MCF 10A (cell line): ENCODE results near the gene TMEM131. TPM values are rescaled to one million over a fixed set of nuclear protein-coding genes. Genes with fewer than 3 reads are reported as not detected.

Source experiments
- BruUV-seq: library from RNA; stranded (reverse); fragments of 400-500 nt; replicated peaks from 2 replicates; lab custom pipeline; 2021; lab: Mats Ljungman, UMichigan
- CTCF ChIA-PET: fragments of 300-600 bp; sonication (Branson Sonifier 250); formaldehyde crosslinking; extraction: SDS; loops from one replicate; lab custom pipeline; 2021; ENCODE audit warnings: antibody characterized with exemption, inconsistent platforms; lab: Yijun Ruan, JAX
- POLR2A ChIA-PET: fragments of 300-600, 350-650 bp; sonication (Branson Sonifier 250); formaldehyde crosslinking; extraction: SDS; loops from one replicate; lab custom pipeline; 2020; ENCODE audit warnings: antibody characterized with exemption, inconsistent platforms; lab: Yijun Ruan, JAX
- DNase-seq: peaks from one replicate; pipeline ENCODE4 v3.0.0-alpha.2; 2018; ENCODE audit not compliant: unreplicated experiment
- H3K27ac Mint-ChIP-seq: one replicate; pipeline ENCODE4 v1.8.0; 2022; ENCODE audit warnings: mild to moderate bottlenecking, low read depth, mixed read lengths; ENCODE audit not compliant: unreplicated experiment
- H3K27me3 Mint-ChIP-seq: one replicate; pipeline ENCODE4 v1.8.0; 2022; ENCODE audit warnings: mixed read lengths; ENCODE audit not compliant: insufficient read depth, unreplicated experiment
- H3K36me3 Mint-ChIP-seq: one replicate; pipeline ENCODE4 v1.8.0; 2022; ENCODE audit warnings: mild to moderate bottlenecking, moderate library complexity, mixed read lengths; ENCODE audit not compliant: insufficient read depth, unreplicated experiment
- H3K4me1 Mint-ChIP-seq: one replicate; pipeline ENCODE4 v1.8.0; 2022; ENCODE audit warnings: mixed read lengths; ENCODE audit not compliant: insufficient read depth, unreplicated experiment
- H3K4me3 Mint-ChIP-seq: one replicate; pipeline ENCODE4 v1.8.0; 2022; ENCODE audit warnings: mild to moderate bottlenecking, moderate library complexity, mixed read lengths; ENCODE audit not compliant: unreplicated experiment
- H3K9me3 Mint-ChIP-seq: one replicate; pipeline ENCODE4 v1.8.0; 2022; ENCODE audit warnings: mixed read lengths; ENCODE audit not compliant: unreplicated experiment
- CTCF ChIP-seq: fragments of 200-600 bp; IDR thresholded peaks from one replicate; pipeline ENCODE4 v1.8.0; 2022; ENCODE audit warnings: antibody characterized with exemption, mild to moderate bottlenecking; ENCODE audit not compliant: unreplicated experiment
- intact Hi-C: fragments of 100-400 bp; cut with micrococcal nuclease; formaldehyde crosslinking; loops from 2 replicates; pipeline ENCODE4 v1.14.1; 2022
- total RNA-seq: library from RNA; stranded (reverse); gene quantifications from 2 replicates; pipeline ENCODE4 v1.2.3, GENCODE V29; 2022

Gene TMEM131
- total RNA-seq, 1 experiment from 2014 or later = 42.2 TPM

- Mint-ChIP-seq H3K4me3 (no peak overlapping the region), H3K27ac (no peak overlapping the region), H3K36me3 (no peaks in the 10 kb centered on the region), H3K27me3 (no peaks in the 10 kb centered on the region), H3K9me3 (no peaks in the 10 kb centered on the region), H3K4me1 (peaks cover 35% of the 10 kb centered on the region)
- no TSS peak for BruUV-seq
- intact Hi-C loops = no loop called here
- TF ChIP-seq CTCF = no peak
- ChIA-PET CTCF (no interaction called here), POLR2A (interaction anchor here (0.8 kb wide), 1 partner anchor 16 kb away, joined by 5 read pairs; no protein-coding TSS in a partner anchor)
- no peak for DNase-seq
Measured at GRCh38 chr2:97931858-97932225, 63.9 kb downstream of the TMEM131 start.

GRCh38 chr2:97931118-97931857, 64.5 kb downstream of the TMEM131 start:
- ChIA-PET CTCF (no interaction called here), POLR2A (interaction anchor here (0.8 kb wide), 1 partner anchor 17 kb away, joined by 5 read pairs; no protein-coding TSS in a partner anchor)
- DNase-seq = no peak
- Mint-ChIP-seq H3K27me3 (no peaks in the 10 kb centered on the region), H3K4me1 (peaks cover 32% of the 10 kb centered on the region), H3K4me3 (no peak overlapping the region), H3K27ac (no peak overlapping the region), H3K9me3 (no peaks in the 10 kb centered on the region), H3K36me3 (no peaks in the 10 kb centered on the region)
- no peak for TF ChIP-seq CTCF
- no TSS peak for BruUV-seq
- intact Hi-C loops = no loop called here

GRCh38 chr2:97928591-97928990, 67.2 kb downstream of the TMEM131 start:
- H3K4me1 Mint-ChIP-seq = peaks cover 16% of the 10 kb centered on the region
- ChIA-PET CTCF (no interaction called here), POLR2A (no interaction called here)
- peaks cover 21% of the 10 kb centered on the region for H3K36me3 Mint-ChIP-seq
- no peak overlapping the region for H3K27ac Mint-ChIP-seq
- no peak for TF ChIP-seq CTCF
- no peak for DNase-seq
- H3K27me3 Mint-ChIP-seq = no peaks in the 10 kb centered on the region
- no peaks in the 10 kb centered on the region for H3K9me3 Mint-ChIP-seq
- intact Hi-C loops = loop anchor here (5.0 kb wide), 1 partner anchor 64 kb away; no protein-coding TSS in a partner anchor
- H3K4me3 Mint-ChIP-seq = no peak overlapping the region
- no TSS peak for BruUV-seq

GRCh38 chr2:97926946-97927345, 68.8 kb downstream of the TMEM131 start:
- Mint-ChIP-seq H3K27ac (no peak overlapping the region), H3K27me3 (no peaks in the 10 kb centered on the region), H3K9me3 (no peaks in the 10 kb centered on the region), H3K36me3 (peaks cover 33% of the 10 kb centered on the region), H3K4me1 (peaks cover 16% of the 10 kb centered on the region), H3K4me3 (no peak overlapping the region)
- POLR2A ChIA-PET = interaction anchor here (0.8 to 1.4 kb wide), 2 partner anchors 66 to 69 kb away, joined by 4 read pairs; no protein-coding TSS in a partner anchor
- DNase-seq = no peak
- intact Hi-C loops = loop anchor here (5.0 kb wide), 1 partner anchor 65 kb away; no protein-coding TSS in a partner anchor
- no TSS peak for BruUV-seq
- CTCF ChIA-PET = interaction anchor here (1.9 kb wide), 1 partner anchor 11 kb away, joined by 5 read pairs; no protein-coding TSS in a partner anchor
- TF ChIP-seq CTCF = no peak
